ENCODE measurements around the gene FOXO4.

GRCh38 chrX:71117358-71117757, 21.7 kb downstream of the FOXO4 start:
- TF ChIP-seq YY1 (IDR thresholded peaks at IDR 0.05; ENCODE audit: low read depth) = no peak
- no peak for TF ChIP-seq EP300 (IDR thresholded peaks at IDR 0.05; ENCODE audit: borderline replicate concordance)
- TF ChIP-seq MAX (IDR thresholded peaks at IDR 0.05) = no peak
- no peak for TF ChIP-seq TAF1 (IDR thresholded peaks at IDR 0.05; ENCODE audit: low read depth)
- TF ChIP-seq RAD21 (IDR thresholded peaks at IDR 0.05; ENCODE audit: low read depth) = no peak
- no peak for TF ChIP-seq USF1 (IDR thresholded peaks at IDR 0.05)
- no peak for TF ChIP-seq TCF12 (IDR thresholded peaks at IDR 0.05; ENCODE audit: low read depth)
- TF ChIP-seq TEAD4 (IDR thresholded peaks at IDR 0.05) = no peak
- no peak for TF ChIP-seq REST (IDR thresholded peaks at IDR 0.05; ENCODE audit: low read depth)

Measured in Ishikawa (cell line).